COLO668 (cell line): Measurements from ENCODE around the gene S100PBP.
A peak's percentile ranks its signal among the peaks of the same experiment; 100 is the strongest.

Source experiments
- DNase-seq: peaks from one replicate; lab custom pipeline; 2025; ENCODE audit not compliant: unreplicated experiment; lab: John Stamatoyannopoulos, UW

The S100PBP gene

GRCh38 chr1:32817159-32817814 is at the start of gene S100PBP, which contains the start of gene YARS1:
Gene S100PBP (plus strand): TSS chr1:32817653. CDS start chr1:32826100, 8,447 bp downstream.
Gene YARS1 (minus strand): TSS chr1:32817358. CDS start chr1:32817244, 114 bp downstream.
- DNase-seq: peak; percentile 100

- no peak for DNase-seq
Observed at GRCh38 chr1:32768110-32768850, 49.2 kb upstream of the S100PBP start.

GRCh38 chr1:32769524-32770220 is 47.8 kb upstream of the S100PBP start:
- no peak for DNase-seq

- no peak for DNase-seq
Observed at GRCh38 chr1:32770221-32770731, 47.2 kb upstream of the S100PBP start.

GRCh38 chr1:32770741-32771548 is 46.5 kb upstream of the S100PBP start:
- no peak for DNase-seq

- DNase-seq: no peak
Observed at GRCh38 chr1:32771561-32772280, 45.7 kb upstream of the S100PBP start.

- DNase-seq: no peak
Observed at GRCh38 chr1:32772281-32773017, 45.0 kb upstream of the S100PBP start.

GRCh38 chr1:32773018-32773763 is 44.3 kb upstream of the S100PBP start:
- peak; percentile 89 for DNase-seq

GRCh38 chr1:32773764-32774463 is 43.5 kb upstream of the S100PBP start:
- no peak for DNase-seq

GRCh38 chr1:32774464-32774808 is 43.0 kb upstream of the S100PBP start:
- no peak for DNase-seq

GRCh38 chr1:32774950-32775634 is 42.4 kb upstream of the S100PBP start:
- no peak for DNase-seq

- DNase-seq: no peak
Observed at GRCh38 chr1:32775640-32776337, 41.7 kb upstream of the S100PBP start.

GRCh38 chr1:32779242-32779641 is 38.2 kb upstream of the S100PBP start:
- no peak for DNase-seq

GRCh38 chr1:32780005-32780404 is 37.4 kb upstream of the S100PBP start:
- DNase-seq: no peak

- no peak for DNase-seq
Observed at GRCh38 chr1:32780628-32781234, 36.7 kb upstream of the S100PBP start.

- no peak for DNase-seq
Observed at GRCh38 chr1:32782086-32782485, 35.4 kb upstream of the S100PBP start.

- no peak for DNase-seq
Observed at GRCh38 chr1:32783851-32784250, 33.6 kb upstream of the S100PBP start.
